Stimulated activated CD8-positive, alpha-beta memory T cell treated with anti-CD3 and anti-CD28 coated beads, Interleukin-12 subunit alpha, Interleukin-12 subunit beta, amount 100 ng/mL, for 24 hours (primary cell): ENCODE data around the gene AKT2.
"Not testable (repeated sequence)": the region's sequence is repeated elsewhere in the genome, so short reads cannot be mapped to it uniquely, and the experiment has no call there.

Experiments
- DNase-seq: peaks from one replicate; pipeline ENCODE4 v3.0.0-alpha.2; 2020; ENCODE audit errors: extremely low read depth

AKT2 gene

DNA sequence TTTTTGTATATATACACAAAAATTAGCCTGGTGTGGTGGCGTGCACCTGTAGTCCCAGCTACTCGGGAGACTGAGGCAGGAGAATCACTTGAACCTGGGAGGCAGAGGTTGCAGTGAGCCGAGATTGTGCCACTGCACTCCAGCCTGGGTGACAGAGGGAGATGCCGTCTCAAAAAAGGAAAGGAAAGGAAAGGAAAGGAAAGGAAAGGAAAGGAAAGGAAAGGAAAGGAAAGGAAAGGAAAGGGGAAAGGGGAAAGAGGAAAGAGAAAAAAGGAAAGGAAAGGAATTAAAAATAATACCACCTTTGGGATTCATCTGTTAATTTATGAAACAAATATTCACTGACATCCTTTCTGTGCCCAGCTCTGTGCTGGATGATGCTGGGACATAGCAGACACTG is 66.1 kb downstream of the AKT2 start:
- DNase-seq = not testable (repeated sequence)

DNA sequence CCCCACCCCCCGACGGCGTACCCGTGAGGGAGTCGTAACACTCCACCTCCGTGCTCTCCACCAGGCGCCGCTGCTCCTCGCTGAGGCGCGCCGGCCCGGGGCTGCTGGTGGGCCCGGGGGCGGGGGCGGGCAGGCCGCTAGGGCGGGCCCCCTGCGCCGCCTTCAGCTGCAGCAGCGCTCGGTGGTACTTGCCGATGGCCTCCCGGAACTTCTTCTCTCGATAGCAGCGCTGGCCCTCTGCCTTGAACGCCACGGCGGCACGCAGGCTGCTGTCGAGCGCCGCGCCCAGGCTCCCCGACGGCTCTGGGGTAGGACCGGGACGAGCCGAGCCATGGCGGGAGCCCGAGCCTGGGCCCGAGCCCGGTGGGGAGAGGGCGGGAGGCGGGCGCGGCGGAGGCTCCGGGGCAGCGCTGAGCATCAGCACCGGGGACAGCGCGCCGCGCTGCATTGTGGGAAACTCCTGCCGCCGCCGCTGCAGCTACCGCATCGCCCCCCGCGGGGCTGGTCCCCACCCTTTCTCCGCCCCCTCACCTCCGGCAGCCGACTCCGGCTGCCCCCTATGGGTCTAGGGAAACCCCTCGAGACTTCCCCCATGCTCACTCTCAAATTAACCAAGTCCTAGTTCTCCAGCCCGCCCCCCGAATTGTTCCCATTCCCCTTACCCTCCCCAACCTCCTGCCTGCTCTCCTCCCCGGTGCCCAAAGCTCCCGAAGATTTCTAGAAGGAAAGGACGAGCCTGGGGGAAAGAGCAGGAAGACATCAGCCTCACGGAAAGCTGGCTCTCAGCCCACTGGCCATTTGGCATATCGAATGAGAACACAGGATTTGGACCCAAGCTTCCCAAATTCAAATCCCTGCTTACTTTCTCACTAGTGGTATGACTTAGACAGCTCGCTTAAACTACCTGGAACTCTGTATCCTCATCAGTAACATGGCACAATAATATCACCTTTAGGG is 66.9 kb downstream of the AKT2 start, which contains the start of gene TTC9B:
Gene TTC9B (minus strand): TSS at position 451 of the 957 bp plus-strand sequence. CDS start 3 bp downstream, at position 448.
- no peak for DNase-seq

DNA sequence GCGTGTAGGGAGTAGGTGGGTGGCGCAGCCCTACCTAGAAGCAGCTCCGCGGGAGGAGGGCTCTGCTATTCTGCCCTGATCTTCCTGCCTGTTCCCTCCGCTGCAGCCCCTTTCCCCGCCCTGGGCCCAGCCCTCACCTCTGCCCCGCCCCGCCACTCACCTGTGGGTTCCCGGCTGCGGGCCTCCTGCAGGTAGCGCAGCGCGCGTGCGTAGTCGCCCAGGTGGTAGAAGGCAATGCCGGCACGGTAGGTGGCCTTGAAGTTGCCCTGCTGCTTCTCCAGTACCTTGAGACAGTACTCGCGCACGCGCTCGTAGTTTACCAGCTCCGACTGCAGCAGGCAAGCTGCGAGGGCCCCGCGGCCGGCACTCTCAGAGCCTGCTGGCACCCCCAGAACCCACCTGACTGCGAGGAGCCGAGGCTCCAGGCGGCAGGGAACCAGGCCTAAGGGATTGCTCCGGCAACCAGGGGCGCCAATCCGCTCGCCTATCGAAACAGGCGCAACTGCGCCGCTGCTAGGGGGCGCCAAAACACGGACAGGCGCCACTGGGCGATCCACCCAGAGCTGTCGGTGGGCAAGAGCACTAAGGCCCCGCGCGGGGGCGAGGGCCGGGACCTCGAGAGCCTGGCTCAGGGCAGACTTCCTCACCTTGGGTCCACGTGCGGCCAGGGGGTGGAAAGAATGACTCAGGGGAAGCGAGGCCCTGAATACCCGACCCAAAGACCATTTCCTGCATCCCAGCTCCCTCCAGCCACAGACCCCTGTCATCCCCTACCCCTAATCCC is 67.9 kb downstream of the AKT2 start:
- no peak for DNase-seq

DNA sequence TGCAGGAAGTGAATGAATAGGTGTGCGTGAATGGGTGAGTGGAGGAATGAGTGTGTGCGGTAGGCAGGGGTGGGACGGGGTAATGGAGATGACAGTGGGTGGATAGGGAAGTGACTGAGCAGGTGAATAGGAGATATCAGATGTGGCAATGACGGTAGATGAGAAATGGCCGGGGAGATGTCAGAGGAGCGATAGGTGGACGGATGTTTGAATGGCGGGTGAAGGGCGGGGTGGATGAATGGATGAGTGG is 68.4 kb downstream of the AKT2 start:
- DNase-seq = no peak

DNA sequence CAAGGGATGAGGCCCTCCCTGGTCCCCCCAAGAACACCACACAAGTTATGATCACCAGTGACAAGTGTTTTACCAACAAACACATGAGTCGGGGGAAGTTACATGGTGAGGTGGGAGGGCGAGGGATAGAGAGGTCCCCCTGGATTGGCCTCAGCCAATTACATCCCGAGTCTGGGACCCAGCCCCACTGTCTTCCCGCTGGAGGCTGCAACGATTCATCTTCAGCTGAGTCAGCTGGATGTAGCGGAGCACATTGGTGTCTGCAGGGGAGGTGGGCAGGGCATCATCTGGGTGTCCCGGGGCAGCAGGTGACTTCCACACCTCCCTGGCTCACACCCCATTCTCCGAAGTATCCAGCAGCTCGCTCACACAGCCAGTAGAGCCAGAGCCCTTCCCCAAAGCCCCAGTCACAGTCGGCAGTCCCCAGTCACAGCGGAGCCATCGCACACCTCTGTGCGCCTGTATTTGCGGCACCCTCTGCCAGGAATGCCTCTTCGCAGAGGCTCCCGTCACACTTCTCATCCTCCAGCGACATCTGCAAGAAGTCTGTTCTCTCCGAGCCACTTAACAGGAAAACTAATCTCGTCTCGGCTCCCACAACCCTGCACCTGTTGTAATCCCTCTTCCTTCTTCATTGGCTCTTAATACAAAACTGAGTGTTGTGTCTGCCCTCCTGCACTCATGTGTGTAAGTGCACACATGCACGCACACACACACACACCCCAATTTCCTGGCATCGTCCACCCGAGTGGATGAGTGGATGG is 69.0 kb downstream of the AKT2 start:
- DNase-seq = no peak

DNA sequence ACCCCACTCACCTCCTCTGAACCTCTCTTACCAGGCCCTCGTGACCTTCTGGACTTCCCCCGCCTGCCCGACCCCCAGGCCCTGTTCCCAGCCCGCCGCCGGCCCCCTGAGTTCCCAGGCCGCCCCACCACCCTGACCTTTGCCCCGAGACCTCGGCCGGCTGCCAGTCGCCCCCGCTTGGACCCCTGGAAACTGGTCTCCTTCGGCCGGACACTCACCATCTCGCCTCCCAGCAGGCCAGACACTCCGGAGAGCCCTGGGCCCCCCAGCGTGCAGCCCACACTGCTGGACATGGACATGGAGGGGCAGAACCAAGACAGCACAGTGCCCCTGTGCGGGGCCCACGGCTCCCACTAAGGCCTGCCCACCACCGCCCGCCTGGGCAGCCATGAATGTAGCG is 70.2 kb downstream of the AKT2 start:
- no peak for DNase-seq

DNA sequence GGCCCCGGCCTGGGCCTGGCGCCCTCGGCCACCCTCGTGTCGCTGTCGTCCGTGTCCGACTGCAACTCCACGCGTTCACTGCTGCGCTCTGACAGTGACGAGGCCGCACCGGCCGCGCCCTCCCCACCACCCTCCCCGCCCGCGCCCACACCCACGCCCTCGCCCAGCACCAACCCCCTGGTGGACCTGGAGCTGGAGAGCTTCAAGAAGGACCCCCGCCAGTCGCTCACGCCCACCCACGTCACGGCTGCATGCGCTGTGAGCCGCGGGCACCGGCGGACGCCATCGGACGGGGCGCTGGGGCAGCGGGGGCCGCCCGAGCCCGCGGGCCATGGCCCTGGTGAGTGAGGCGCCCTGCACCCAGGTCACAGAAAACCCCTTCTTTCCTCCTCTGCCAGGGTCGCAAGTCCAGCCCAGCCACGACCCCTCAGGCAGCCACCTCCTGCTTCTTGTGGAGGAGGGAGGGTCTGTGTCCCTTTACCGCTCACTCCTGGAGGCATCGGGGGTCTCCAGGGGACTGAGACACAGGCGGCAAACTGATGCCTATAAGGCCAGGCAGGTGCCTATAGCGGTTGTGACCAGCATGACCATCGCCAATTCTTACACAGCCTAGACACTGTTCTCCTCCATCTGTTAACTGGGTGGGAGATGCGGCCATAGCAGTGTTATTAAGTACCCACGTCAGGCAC is 71.1 kb downstream of the AKT2 start:
- DNase-seq = no peak

DNA sequence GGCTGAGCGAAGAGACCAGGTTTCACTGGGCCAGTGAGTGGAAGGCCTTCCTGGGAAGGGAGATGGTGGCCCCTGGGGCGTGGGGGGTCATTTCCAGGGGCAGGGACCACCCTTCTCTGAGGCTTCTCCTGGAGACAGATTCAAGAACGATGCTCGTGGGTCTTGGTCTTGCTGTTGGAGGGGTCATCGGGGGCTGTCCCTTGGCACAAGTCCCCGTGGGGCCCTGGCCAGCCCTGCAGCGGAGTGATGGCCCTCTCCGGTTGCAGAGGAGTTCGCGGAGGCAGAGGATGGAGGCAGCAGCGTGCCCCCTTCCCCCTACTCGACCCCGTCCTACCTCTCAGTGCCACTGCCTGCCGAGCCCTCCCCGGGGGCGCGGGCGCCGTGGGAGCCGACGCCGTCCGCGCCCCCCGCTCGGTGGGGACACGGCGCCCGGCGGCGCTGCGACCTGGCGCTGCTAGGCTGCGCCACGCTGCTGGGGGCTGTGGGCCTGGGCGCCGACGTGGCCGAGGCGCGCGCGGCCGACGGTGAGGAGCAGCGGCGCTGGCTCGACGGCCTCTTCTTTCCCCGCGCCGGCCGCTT is 71.8 kb downstream of the AKT2 start:
- no peak for DNase-seq

DNA sequence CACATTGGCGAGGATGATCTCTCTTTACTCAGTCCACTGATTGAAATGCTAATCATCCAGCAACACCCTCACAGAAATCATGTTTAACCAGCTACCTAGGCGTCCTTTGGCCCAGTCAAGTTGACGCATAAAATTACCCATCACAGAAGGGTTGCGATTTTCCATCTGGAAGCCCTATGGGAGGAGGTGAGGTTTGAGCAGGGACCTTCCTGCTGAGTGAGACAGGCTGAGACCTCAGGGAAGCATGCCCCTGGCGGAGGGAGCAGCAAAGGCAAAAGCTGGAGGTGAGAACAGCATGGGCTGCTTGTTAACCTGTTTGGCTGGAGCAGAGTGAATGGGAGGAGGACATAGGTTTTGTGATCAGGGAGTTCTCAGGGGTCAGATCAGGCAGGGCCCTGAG is 74.3 kb downstream of the AKT2 start:
- no peak for DNase-seq

DNA sequence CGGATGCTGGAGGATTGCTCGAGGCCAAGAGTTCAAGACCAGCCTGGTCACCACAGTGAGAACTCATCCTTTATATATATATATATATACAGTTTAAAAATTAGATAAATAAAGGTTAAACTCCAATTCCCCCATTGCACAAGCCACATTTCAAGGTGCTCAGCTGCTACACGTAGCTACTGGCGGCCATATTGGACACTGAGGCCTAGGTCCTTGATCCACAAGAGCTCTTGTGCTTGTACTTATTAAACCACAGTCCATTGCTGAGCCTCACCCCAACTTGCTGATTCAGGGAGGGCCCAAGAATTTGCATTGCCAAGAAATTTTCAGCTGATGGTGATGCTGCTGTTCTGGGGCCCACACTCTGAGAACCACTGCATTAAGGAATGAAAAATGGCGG is 76.5 kb downstream of the AKT2 start:
- DNase-seq = no peak

DNA sequence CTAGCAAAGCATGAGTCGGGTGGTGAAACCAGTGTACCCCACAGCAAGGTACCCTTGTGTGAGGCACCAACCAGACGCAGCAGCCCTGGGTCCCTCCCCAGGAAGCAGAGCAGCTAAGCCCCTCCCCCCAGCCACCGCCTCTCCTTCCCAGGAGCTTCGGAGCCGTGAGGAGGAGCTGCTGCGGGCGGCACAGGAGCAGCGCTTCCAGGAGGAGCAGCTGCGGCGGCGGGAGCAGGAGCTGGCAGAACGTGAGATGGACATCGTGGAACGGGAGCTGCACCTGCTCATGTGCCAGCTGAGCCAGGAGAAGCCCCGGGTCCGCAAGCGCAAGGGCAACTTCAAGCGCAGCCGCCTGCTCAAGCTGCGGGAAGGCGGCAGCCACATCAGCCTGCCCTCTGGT is 79.4 kb downstream of the AKT2 start:
- no peak for DNase-seq

DNA sequence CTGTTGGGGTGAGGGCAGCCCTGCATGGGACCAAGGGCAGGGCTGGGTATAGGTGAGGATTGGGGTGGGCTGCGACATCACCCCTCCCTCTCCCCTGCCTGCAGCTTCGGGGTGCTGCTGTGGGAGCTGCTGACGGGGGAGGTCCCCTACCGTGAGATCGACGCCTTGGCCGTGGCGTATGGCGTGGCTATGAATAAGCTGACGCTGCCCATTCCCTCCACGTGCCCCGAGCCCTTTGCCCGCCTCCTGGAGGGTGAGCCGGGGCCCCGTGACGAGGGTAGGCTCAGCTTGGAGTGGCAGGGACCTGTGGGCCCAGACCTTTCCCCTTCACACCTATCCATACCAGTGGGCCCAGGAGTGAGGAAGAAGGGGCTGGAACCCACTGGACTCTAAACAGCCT is 80.8 kb downstream of the AKT2 start:
- DNase-seq = no peak

DNA sequence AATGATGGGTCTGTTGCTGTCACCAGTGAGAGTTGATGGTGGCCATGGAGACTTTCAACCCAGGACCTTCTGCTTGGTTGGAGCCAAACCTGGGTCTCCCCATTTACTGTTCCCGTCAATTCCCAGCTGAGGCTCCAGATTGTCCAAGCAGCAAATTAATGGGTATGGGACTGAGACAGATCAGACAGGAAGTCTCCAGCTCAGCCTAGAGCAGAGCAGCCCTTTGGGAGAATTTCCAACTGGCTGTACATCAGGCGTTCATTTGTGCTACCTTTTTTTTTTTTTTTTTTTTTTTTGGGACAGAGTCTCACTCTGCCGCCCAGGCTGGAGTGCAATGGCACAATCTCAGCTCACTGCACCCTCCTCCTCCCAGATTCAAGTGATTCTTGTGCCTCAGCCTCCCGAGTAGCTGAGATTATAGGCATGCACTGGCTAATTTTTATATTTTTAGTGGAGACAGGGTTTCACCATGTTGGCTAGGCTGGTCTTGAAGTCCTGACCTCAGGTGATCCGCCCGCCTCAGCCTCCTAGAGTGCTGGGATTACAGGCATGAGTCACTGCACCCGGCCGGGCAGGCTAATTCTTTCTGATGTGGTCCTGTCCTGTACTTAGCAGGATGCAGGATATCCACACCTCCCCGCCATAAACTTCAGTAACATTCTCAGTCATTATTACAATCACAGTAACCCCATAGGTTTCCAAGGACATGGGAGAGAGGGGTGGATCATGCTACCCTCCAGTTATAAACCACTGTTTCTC is 84.6 kb downstream of the AKT2 start:
- no peak for DNase-seq

DNA sequence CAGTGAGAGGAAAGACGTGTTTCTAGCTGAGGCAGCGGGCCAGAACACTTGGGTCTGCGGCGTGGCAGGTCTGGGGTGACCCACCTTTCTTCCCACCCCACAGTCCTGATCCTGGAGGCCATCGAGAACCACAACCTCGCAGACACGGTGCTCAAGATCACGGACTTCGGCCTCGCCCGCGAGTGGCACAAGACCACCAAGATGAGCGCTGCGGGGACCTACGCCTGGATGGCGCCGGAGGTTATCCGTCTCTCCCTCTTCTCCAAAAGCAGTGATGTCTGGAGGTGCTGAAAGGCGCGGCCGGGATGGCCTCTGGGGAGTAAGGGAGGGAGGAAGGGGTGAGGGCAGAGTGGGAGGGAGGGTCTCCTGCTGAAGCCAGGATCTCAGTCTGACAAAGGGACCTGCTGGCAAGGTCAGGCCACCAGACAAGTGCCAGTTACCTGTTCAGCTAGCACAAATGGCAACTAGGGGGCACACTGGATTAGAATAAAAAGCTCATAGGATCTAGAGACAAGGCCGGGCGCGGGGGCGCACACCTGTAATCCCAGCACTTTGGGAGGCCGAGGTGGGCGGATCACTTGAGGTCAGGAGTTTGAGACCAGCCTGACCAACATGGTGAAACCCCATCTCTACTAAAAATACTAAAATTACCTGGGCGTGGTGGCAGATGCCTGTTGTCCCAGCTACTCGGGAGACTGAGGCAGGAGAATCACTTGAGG is 86.7 kb downstream of the AKT2 start:
- no peak for DNase-seq

DNA sequence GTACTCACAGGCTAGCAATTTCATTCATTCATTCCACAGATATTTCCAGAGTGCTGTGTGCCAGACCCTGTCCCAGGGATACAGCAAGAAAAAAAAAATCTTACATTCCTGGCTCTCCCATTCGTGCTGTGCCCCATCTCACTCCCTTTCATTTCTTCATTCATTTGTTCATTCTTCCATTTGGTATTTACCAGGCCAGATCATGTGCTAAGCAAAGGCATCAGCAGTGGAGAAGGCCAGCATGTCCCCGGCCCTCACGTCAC is 91.6 kb downstream of the AKT2 start:
- no peak for DNase-seq

DNA sequence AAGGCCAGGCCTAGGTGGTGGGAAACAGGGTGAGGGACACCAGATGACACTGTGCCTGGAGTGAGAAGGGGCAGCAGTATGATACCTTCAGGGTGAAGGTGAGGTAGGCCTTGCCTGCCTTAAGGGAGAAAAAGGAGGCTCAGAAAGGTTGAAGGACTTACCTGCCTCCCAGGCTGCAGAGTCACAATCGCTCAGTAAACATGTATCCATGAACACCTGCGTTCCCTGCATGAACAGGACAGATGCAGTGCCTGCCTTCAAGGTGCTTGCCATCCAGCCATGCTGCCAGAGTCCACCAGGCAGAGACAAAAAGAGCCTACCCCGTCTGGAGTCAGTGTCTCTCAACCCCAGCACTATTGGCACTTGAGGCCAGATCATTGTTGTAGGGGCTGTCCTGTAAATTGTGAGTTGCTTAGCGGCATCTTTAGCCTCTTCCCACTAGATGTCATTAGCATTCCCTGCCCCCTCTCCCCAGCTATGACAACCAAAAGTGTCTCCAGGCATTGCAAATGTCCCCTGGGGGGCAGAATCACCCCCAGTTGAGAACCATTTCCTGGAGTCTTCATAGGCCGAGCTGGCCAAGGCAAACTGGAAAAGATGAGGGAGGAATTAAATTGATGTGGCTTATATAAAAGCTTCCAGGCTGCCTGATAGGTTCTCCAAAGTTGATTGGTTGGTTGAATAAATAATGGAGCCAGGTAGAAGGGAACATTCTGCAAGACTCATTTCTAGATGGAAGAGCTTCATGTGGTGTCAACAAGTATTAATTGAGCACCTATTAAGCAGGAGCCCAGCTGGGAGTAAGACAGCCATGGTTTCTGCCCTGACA is 92.2 kb downstream of the AKT2 start:
- no peak for DNase-seq

DNA sequence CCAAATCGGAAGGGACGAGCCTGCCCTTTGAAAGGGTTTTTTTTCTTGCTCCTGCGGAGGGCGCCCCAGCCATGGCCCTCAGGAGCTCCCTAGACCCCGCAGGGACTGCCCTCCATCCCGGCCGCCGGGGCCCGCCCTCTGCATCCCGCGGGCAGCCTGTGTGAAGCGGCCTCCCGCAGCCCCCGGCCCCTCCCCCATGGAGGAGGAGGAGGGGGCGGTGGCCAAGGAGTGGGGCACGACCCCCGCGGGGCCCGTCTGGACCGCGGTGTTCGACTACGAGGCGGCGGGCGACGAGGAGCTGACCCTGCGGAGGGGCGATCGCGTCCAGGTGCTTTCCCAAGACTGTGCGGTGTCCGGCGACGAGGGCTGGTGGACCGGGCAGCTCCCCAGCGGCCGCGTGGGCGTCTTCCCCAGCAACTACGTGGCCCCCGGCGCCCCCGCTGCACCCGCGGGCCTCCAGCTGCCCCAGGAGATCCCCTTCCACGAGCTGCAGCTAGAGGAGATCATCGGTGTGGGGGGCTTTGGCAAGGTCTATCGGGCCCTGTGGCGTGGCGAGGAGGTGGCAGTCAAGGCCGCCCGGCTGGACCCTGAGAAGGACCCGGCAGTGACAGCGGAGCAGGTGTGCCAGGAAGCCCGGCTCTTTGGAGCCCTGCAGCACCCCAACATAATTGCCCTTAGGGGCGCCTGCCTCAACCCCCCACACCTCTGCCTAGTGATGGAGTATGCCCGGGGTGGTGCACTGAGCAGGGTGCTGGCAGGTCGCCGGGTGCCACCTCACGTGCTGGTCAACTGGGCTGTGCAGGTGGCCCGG is 93.1 kb downstream of the AKT2 start:
- DNase-seq = no peak
